Activated naive CD8-positive, alpha-beta T cell (primary cell): ENCODE measurements around the gene ZBTB22.
"Not testable (repeated sequence)": the region's sequence is repeated elsewhere in the genome, so short reads cannot be mapped to it uniquely, and the experiment has no call there.

ENCODE experiments used
- H3K27ac Mint-ChIP-seq: one replicate; pipeline ENCODE4 v1.8.0; 2021; ENCODE audit warnings: mixed read lengths
- H3K27me3 Mint-ChIP-seq: one replicate; pipeline ENCODE4 v1.8.0; 2021; ENCODE audit warnings: mixed read lengths
- H3K36me3 Mint-ChIP-seq: one replicate; pipeline ENCODE4 v1.8.0; 2021; ENCODE audit warnings: mixed read lengths
- H3K4me1 Mint-ChIP-seq: one replicate; pipeline ENCODE4 v1.8.0; 2021; ENCODE audit warnings: low read depth, mixed read lengths
- H3K4me3 Mint-ChIP-seq: one replicate; pipeline ENCODE4 v1.8.0; 2021; ENCODE audit warnings: mild to moderate bottlenecking, mixed read lengths
- H3K9me3 Mint-ChIP-seq: one replicate; pipeline ENCODE4 v1.8.0; 2021; ENCODE audit warnings: low read depth, mixed read lengths

ZBTB22 gene

GRCh38 chr6:33317669-33318425 is at the start of gene ZBTB22:
Gene ZBTB22 (minus strand): TSS chr6:33317744. CDS start chr6:33316916, 828 bp downstream.
- no peaks in the 10 kb centered on the region for H3K9me3 Mint-ChIP-seq
- peak within 1 kb of the TSS; percentile 95 for H3K27ac Mint-ChIP-seq
- peak within 1 kb of the TSS; percentile 93 for H3K4me3 Mint-ChIP-seq

GRCh38 chr6:33367009-33367714 is 49.6 kb upstream of the ZBTB22 start:
- Mint-ChIP-seq H3K27me3 (no peaks in the 10 kb centered on the region), H3K9me3 (no peaks in the 10 kb centered on the region), H3K27ac (no peak overlapping the region), H3K4me3 (no peak overlapping the region), H3K4me1 (no peaks in the 10 kb centered on the region), H3K36me3 (no peaks in the 10 kb centered on the region)

More at GRCh38 chr6:33317669-33318425, at the start of gene ZBTB22:
- Mint-ChIP-seq H3K27me3 (no peaks in the 10 kb centered on the region), H3K4me1 (peaks cover 68% of the 10 kb centered on the region), H3K36me3 (peaks cover 6% of the 10 kb centered on the region)

GRCh38 chr6:33365206-33365971 is 47.8 kb upstream of the ZBTB22 start:
- not testable (repeated sequence) for H3K27me3 Mint-ChIP-seq, H3K4me1 Mint-ChIP-seq, H3K4me3 Mint-ChIP-seq, H3K9me3 Mint-ChIP-seq, H3K36me3 Mint-ChIP-seq, H3K27ac Mint-ChIP-seq

- not testable (repeated sequence) for H3K27me3 Mint-ChIP-seq, H3K4me1 Mint-ChIP-seq, H3K9me3 Mint-ChIP-seq, H3K27ac Mint-ChIP-seq, H3K4me3 Mint-ChIP-seq, H3K36me3 Mint-ChIP-seq
These were observed 47.1 kb upstream of the ZBTB22 start for GRCh38 chr6:33364475-33365205.

- not testable (repeated sequence) for H3K4me1 Mint-ChIP-seq, H3K27me3 Mint-ChIP-seq, H3K36me3 Mint-ChIP-seq, H3K27ac Mint-ChIP-seq, H3K4me3 Mint-ChIP-seq, H3K9me3 Mint-ChIP-seq
These were observed 45.9 kb upstream of the ZBTB22 start for GRCh38 chr6:33363486-33363885.

GRCh38 chr6:33359331-33359730 is 41.8 kb upstream of the ZBTB22 start:
- H3K4me1 Mint-ChIP-seq, result no peaks in the 10 kb centered on the region
- no peak overlapping the region for H3K27ac Mint-ChIP-seq
- no peaks in the 10 kb centered on the region for H3K36me3 Mint-ChIP-seq
- no peaks in the 10 kb centered on the region for H3K9me3 Mint-ChIP-seq
- H3K4me3 Mint-ChIP-seq, result no peak overlapping the region
- H3K27me3 Mint-ChIP-seq, result no peaks in the 10 kb centered on the region

- H3K36me3 Mint-ChIP-seq, H3K27ac Mint-ChIP-seq, H3K27me3 Mint-ChIP-seq, H3K9me3 Mint-ChIP-seq, H3K4me3 Mint-ChIP-seq, H3K4me1 Mint-ChIP-seq: not testable (repeated sequence)
These were observed 39.8 kb upstream of the ZBTB22 start for GRCh38 chr6:33357160-33357871.

- Mint-ChIP-seq H3K4me3 (no peak overlapping the region), H3K9me3 (no peaks in the 10 kb centered on the region), H3K36me3 (no peaks in the 10 kb centered on the region), H3K27ac (no peak overlapping the region), H3K4me1 (no peaks in the 10 kb centered on the region), H3K27me3 (no peaks in the 10 kb centered on the region)
These were observed 38.8 kb upstream of the ZBTB22 start for GRCh38 chr6:33356295-33356694.

GRCh38 chr6:33355860-33356259 is 38.3 kb upstream of the ZBTB22 start:
- not testable (repeated sequence) for H3K4me1 Mint-ChIP-seq, H3K27me3 Mint-ChIP-seq, H3K9me3 Mint-ChIP-seq, H3K27ac Mint-ChIP-seq, H3K4me3 Mint-ChIP-seq, H3K36me3 Mint-ChIP-seq

GRCh38 chr6:33347816-33348215 is 30.3 kb upstream of the ZBTB22 start:
- Mint-ChIP-seq H3K9me3 (no peaks in the 10 kb centered on the region), H3K4me3 (no peak overlapping the region), H3K27ac (no peak overlapping the region), H3K27me3 (no peaks in the 10 kb centered on the region), H3K4me1 (peaks cover 35% of the 10 kb centered on the region), H3K36me3 (no peaks in the 10 kb centered on the region)

- H3K27ac Mint-ChIP-seq, result peak overlapping the region; percentile 23
These were observed 29.4 kb upstream of the ZBTB22 start for GRCh38 chr6:33346972-33347371.

GRCh38 chr6:33344701-33345697 is 27.5 kb upstream of the ZBTB22 start:
- Mint-ChIP-seq H3K27ac (peak overlapping the region; percentile 89), H3K27me3 (no peaks in the 10 kb centered on the region), H3K9me3 (no peaks in the 10 kb centered on the region), H3K4me1 (peaks cover 37% of the 10 kb centered on the region), H3K36me3 (no peaks in the 10 kb centered on the region), H3K4me3 (peak overlapping the region; percentile 85)

More at GRCh38 chr6:33346972-33347371, 29.4 kb upstream of the ZBTB22 start:
- not testable (repeated sequence) for H3K36me3 Mint-ChIP-seq, H3K9me3 Mint-ChIP-seq, H3K4me3 Mint-ChIP-seq, H3K27me3 Mint-ChIP-seq
- H3K4me1 Mint-ChIP-seq, result peaks cover 35% of the 10 kb centered on the region

- peaks cover 38% of the 10 kb centered on the region for H3K4me1 Mint-ChIP-seq
- H3K27me3 Mint-ChIP-seq, result no peaks in the 10 kb centered on the region
- H3K36me3 Mint-ChIP-seq, result no peaks in the 10 kb centered on the region
- peak overlapping the region; percentile 85 for H3K4me3 Mint-ChIP-seq
- H3K27ac Mint-ChIP-seq, result peak overlapping the region; percentile 78
- no peaks in the 10 kb centered on the region for H3K9me3 Mint-ChIP-seq
These were observed 26.5 kb upstream of the ZBTB22 start for GRCh38 chr6:33343953-33344611.
